ENCODE data around the gene ANKRD34A. TPM values are rescaled to one million over a fixed set of nuclear protein-coding genes. Genes with fewer than 3 reads are reported as not detected.
"Not testable (repeated sequence)": the region's sequence is repeated elsewhere in the genome, so short reads cannot be mapped to it uniquely, and the experiment has no call there.

Gene ANKRD34A
- total and polyA plus RNA-seq, 9 donors, result 0.48 to 5.2 (median 2.3) TPM

DNA sequence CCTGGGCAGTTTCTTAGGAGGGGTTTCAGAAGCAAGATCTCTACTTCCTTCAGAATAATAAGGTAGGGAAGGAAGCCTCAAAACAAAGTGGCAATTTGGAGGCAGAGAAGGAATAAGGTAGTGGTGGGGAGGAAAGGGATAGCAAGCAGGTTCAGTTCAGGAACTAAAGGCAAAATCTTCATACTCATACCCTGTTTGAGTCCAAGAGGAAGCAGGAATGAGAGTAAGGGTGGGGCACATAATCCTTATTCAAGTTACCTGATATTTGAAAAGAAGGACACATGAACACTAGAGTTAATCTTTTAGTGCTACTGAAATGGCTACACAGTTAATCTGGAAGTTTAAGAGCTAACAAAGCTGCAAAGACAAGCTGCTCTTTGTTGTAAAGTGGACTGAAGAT is 28.7 kb downstream of the ANKRD34A start:
- Histone ChIP-seq H3K4me1 (ENCODE audit: insufficient read depth) (no peaks in the 10 kb centered on the region), H3K4me3 (no peak overlapping the region), H3K9me3 (no peaks in the 10 kb centered on the region), H3K27me3 (no peaks in the 10 kb centered on the region), H3K36me3 (no peaks in the 10 kb centered on the region), H3K27ac (no peak overlapping the region)
- TF ChIP-seq POLR2A (IDR thresholded peaks at IDR 0.05), result no peak
- TF ChIP-seq, protein P1, sequence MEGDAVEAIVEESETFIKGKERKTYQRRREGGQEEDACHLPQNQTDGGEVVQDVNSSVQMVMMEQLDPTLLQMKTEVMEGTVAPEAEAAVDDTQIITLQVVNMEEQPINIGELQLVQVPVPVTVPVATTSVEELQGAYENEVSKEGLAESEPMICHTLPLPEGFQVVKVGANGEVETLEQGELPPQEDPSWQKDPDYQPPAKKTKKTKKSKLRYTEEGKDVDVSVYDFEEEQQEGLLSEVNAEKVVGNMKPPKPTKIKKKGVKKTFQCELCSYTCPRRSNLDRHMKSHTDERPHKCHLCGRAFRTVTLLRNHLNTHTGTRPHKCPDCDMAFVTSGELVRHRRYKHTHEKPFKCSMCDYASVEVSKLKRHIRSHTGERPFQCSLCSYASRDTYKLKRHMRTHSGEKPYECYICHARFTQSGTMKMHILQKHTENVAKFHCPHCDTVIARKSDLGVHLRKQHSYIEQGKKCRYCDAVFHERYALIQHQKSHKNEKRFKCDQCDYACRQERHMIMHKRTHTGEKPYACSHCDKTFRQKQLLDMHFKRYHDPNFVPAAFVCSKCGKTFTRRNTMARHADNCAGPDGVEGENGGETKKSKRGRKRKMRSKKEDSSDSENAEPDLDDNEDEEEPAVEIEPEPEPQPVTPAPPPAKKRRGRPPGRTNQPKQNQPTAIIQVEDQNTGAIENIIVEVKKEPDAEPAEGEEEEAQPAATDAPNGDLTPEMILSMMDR (IDR thresholded peaks at IDR 0.05), result no peak
- TF ChIP-seq EP300 (IDR thresholded peaks at IDR 0.05), result no peak
- intact Hi-C loops (cut with DNase I), result no loop called here
- DNase-seq, result no peak

DNA sequence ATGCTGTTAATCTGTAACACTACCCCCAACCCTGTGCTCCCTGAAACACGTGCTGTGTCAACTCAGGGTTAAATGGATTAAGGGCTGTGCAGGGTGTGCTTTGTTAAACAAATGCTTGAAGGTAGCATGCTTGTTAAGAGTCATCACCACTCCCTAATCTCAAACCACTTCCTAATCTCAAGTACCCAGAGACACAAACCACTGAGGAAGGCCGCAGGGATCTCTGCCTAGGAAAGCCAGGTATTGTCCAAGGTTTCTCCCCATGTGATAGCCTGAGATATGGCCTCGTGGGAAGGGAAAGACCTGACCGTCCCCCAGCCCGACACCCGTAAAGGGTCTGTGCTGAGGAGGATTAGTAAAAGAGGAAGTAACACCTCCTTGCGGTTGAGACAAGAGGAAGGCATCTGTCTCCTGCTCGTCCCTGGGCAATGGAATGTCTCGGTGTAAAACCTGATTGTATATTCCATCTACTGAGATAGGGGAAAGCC is 31.8 kb downstream of the ANKRD34A start:
- H3K27me3 ChIP-seq; H3K9me3 ChIP-seq; DNase-seq; H3K27ac ChIP-seq; H3K36me3 ChIP-seq; H3K4me1 ChIP-seq (ENCODE audit: insufficient read depth); intact Hi-C loops (cut with DNase I); H3K4me3 ChIP-seq: not testable (repeated sequence)
- WGBS, 3 donors, result 60 to 68% (median 66%) methylated on average over 9 of the region's 9 CpGs

DNA sequence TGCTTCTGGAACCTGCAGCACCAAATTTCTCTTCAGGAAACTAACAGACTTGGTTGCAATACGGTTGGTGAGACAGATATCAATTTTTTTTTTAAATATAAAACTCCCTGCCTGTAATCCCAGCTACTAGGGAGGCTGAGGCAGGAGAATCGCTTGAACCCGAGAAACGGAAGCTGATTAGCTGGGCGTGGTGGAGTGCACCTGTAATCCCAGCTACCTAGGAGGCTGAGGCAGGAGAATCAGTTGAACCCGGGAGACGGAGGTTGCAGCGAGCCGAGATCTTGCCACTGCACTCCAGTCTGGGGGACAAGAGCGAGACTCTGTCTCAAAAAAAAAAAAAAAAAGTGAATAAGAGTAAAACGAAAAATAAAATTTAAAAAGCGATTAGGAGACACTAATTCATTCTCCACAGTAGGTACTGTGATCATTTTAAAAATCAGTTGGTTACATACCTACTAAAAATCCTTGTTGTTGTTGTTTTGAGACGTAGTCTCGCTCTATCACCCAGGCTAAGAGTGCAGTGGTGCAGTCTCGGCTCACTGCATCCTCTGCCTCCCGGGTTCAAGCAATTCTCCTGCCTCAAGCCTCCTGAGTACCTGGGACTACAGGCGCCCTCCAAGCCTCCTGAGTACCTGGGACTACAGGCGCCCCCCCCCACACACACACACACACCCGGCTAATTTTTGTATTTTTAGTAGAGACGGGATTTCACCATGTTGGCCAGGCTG is 36.3 kb downstream of the ANKRD34A start:
- WGBS, 3 donors, result 42 to 58% (median 48%) methylated on average over 20 of the region's 20 CpGs
- TF ChIP-seq EP300 (IDR thresholded peaks at IDR 0.05), result peak; percentile 0
- no peak for TF ChIP-seq POLR2A (IDR thresholded peaks at IDR 0.05)
- intact Hi-C loops (cut with DNase I), result loop anchor here in 1 of 4 donors (5.0 kb wide), 1 partner anchor 34 kb away; the partner anchor contains the start of genes ANKRD34A and POLR3GL
- peaks cover 5% of the 10 kb centered on the region for H3K4me1 ChIP-seq (ENCODE audit: insufficient read depth)
- DNase-seq, result peak in 1 of 5 donors; percentile 44
- H3K4me3 ChIP-seq, result peak overlapping the region; percentile 73
- no peaks in the 10 kb centered on the region for H3K36me3 ChIP-seq
- H3K27ac ChIP-seq, result peak overlapping the region; percentile 71 to 86
- no peaks in the 10 kb centered on the region for H3K27me3 ChIP-seq
- no peaks in the 10 kb centered on the region for H3K9me3 ChIP-seq

DNA sequence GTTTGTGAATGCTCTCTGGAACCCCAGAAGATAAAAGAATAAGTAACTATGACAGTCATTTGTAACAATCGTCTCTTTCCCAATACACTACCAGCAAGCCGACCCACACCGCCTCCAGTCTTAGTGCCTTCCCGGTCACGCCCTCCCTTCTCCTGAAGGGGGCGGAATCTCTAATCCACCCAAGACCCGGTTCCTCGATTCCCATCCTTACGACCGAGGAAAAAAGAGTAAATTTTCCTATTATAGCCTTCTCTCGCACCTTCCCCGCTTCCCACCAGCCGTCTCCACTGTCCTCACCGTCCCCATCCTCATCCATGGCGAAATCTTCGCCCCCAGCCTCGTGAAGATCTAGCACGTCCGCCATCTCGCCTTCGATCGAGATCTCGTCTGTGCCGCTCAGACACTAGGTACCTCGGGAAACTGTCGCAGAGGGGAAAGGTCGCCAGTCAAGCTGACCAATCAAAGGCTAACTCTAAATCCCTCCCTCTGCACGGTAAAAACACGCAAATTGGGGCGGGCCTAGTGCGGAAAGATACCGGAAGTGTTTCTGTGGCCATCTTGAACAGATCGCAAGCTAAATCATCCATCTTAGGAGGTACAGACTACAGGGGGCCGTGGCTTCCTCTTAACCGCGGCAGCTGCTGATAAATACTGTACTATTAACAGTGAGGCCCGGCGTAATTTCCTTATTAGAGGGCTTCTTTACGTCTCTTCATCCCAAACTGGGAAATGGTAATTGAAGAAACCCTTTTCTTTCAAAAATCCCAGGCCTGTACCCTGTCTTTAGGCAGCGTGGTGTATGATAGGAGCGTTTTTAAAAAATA is 37.1 kb downstream of the ANKRD34A start, which contains the start of gene RBM8A:
TSS of gene RBM8A (minus strand) at position 422 of the 824 bp plus-strand sequence. CDS start at position 364, 58 bp downstream.
- intact Hi-C loops (cut with DNase I), result loop anchor here in 1 of 4 donors (5.0 kb wide), 1 partner anchor 35 kb away; the partner anchor contains the start of genes ANKRD34A and POLR3GL

DNA sequence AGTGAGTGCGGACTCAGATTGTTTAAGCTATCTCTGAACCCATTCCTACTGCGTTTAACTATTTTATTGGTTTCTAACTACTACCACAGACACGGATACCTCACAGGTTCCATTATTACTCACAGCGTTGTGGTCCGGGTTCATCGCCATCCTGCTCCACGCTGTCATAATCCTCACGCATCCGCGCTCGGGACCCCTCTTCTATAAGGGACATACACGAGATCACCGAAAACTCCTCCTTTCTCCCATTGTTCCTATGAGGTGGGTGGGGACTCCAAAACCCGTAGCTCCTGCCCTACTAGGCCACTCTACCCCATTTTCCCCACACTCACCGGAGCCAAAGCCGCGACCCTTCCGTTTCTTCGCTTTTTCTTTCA is 37.7 kb downstream of the ANKRD34A start:
- peaks cover 5% of the 10 kb centered on the region for H3K4me1 ChIP-seq (ENCODE audit: insufficient read depth)
- intact Hi-C loops (cut with DNase I), result loop anchor here in 1 of 4 donors (5.0 kb wide), 1 partner anchor 36 kb away; the partner anchor contains the start of genes ANKRD34A and POLR3GL
- DNase-seq, result no peak
- H3K27ac ChIP-seq, result peak overlapping the region; percentile 50 to 86
- H3K9me3 ChIP-seq, result no peaks in the 10 kb centered on the region
- H3K27me3 ChIP-seq, result no peaks in the 10 kb centered on the region
- peak overlapping the region; percentile 73 for H3K4me3 ChIP-seq
- H3K36me3 ChIP-seq, result no peaks in the 10 kb centered on the region
- 3 to 6% (median 4%) methylated on average over 19 of the region's 19 CpGs for WGBS, 3 donors
- TF ChIP-seq, protein P1 (IDR thresholded peaks at IDR 0.05), result no peak
- TF ChIP-seq EP300 (IDR thresholded peaks at IDR 0.05) (no peak), POLR2A (IDR thresholded peaks at IDR 0.05) (no peak)

More for the DNA sequence above, 37.1 kb downstream of the ANKRD34A start, which contains the start of gene RBM8A:
- Histone ChIP-seq H3K27me3 (no peaks in the 10 kb centered on the region), H3K36me3 (no peaks in the 10 kb centered on the region), H3K9me3 (no peaks in the 10 kb centered on the region), H3K27ac (peak within 1 kb of the TSS; percentile 71 to 86), H3K4me1 (ENCODE audit: insufficient read depth) (peaks cover 5% of the 10 kb centered on the region), H3K4me3 (peak within 1 kb of the TSS; percentile 73)
- DNase-seq, result peak; percentile 92 to 97 (median 93)
- TF ChIP-seq POLR2A (IDR thresholded peaks at IDR 0.05) (peak; percentile 98), EP300 (IDR thresholded peaks at IDR 0.05) (peak; percentile 59)
- TF ChIP-seq, protein P1 (IDR thresholded peaks at IDR 0.05), result peak in 2 of 3 donors; percentile 67 to 73
- 0% methylated on average over 41 of the region's 41 CpGs for WGBS, 3 donors

Data from ovary (tissue), 9 donors.